GM12878 (cell line): Measurements from ENCODE around the gene GTF3A. TPM values are rescaled to one million over a fixed set of nuclear protein-coding genes. Genes with fewer than 3 reads are reported as not detected.

ENCODE experiments used
- ATAC-seq: fragments of 200-7000 bp; cut with Tn5 transposase; 3 replicates; pipeline ENCODE4 v1.9.1; 2020; ENCODE audit warnings: mild to moderate bottlenecking, moderate library complexity
- BruUV-seq: library from RNA; stranded (reverse); fragments of 400-500 nt; replicated peaks from 2 replicates; lab custom pipeline; 2021; lab: Mats Ljungman, UMichigan
- CTCF ChIA-PET: fragments of 300-600 bp; sonication (Branson Sonifier 250); formaldehyde crosslinking; extraction: SDS; loops from one replicate; lab custom pipeline; 2021; ENCODE audit warnings: inconsistent platforms; lab: Yijun Ruan, JAX
- POLR2A ChIA-PET: fragments of 350-600 bp; formaldehyde crosslinking; extraction: SDS; loops from one replicate; lab custom pipeline; 2021; ENCODE audit warnings: inconsistent platforms; lab: Charles Lee
- RAD21 ChIA-PET: fragments of 300-600 bp; sonication (Branson Sonifier 250); formaldehyde crosslinking; loops from one replicate; lab custom pipeline; 2023; ENCODE audit warnings: antibody characterized with exemption; ENCODE audit not compliant: unreplicated experiment; lab: Charles Lee
- SMC1A ChIA-PET: fragments of 300-600 bp; sonication (Branson Sonifier 250); formaldehyde crosslinking; loops from one replicate; lab custom pipeline; 2023; ENCODE audit not compliant: unreplicated experiment, uncharacterized antibody; lab: Charles Lee
- DNase-seq: peaks from one replicate; pipeline ENCODE4 v3.0.0-alpha.2; 2011; ENCODE audit warnings: low read depth, low spot score
- FAIRE-seq: peaks from 3 replicates; lab custom pipeline; 2011; peaks lifted over from hg19 to GRCh38; lab: Jason Lieb, UNC
- H2AFZ ChIP-seq: 2 replicates; pipeline ENCODE4 v1.6.0; 2011; ENCODE audit warnings: low read depth, low read length, control low read depth; ENCODE audit not compliant: control insufficient read depth
- H3K27ac ChIP-seq: 2 replicates; pipeline ENCODE4 v1.5.1; 2011; ENCODE audit warnings: control low read depth; ENCODE audit not compliant: control insufficient read depth, insufficient read depth
- H3K27me3 ChIP-seq, 2 experiments: replicated peaks in 1 of 2; 2 replicates each; pipeline versions ENCODE4 v1.6.0 to v1.6.1; 2011; ENCODE audit warnings: low read length in 1 of 2; ENCODE audit not compliant: control insufficient read depth in 2 of 2, insufficient read depth in 2 of 2
- H3K36me3 ChIP-seq, 2 experiments: 2 replicates each; pipeline ENCODE4 v1.5.1; 2011; ENCODE audit warnings: low read length in 1 of 2; ENCODE audit not compliant: control insufficient read depth in 2 of 2, insufficient read depth in 2 of 2
- H3K4me1 ChIP-seq: 2 replicates; pipeline ENCODE4 v1.6.1; 2011; ENCODE audit warnings: mild to moderate bottlenecking, low read length, moderate library complexity, mixed read lengths; ENCODE audit not compliant: control insufficient read depth, insufficient read depth
- H3K4me2 ChIP-seq: 2 replicates; pipeline ENCODE4 v1.6.0; 2011; ENCODE audit warnings: control low read depth; ENCODE audit not compliant: control insufficient read depth, insufficient read depth
- H3K4me3 ChIP-seq: fragments of 200-600 bp; sonication (generic); 2 replicates; pipeline ENCODE4 v1.5.1; 2016
- H3K79me2 ChIP-seq: 2 replicates; pipeline ENCODE4 v1.6.0; 2011; ENCODE audit warnings: low read length; ENCODE audit not compliant: control insufficient read depth, insufficient read depth
- H3K9ac ChIP-seq: 2 replicates; pipeline ENCODE4 v1.8.0; 2011; ENCODE audit warnings: low read length, control low read depth, mixed read lengths; ENCODE audit not compliant: control insufficient read depth, insufficient read depth
- H3K9me3 ChIP-seq: replicated peaks from 3 replicates; pipeline ENCODE4 v1.5.1; 2011; ENCODE audit warnings: mild to moderate bottlenecking, low read length; ENCODE audit not compliant: control insufficient read depth, insufficient read depth
- H4K20me1 ChIP-seq: 2 replicates; pipeline ENCODE4 v1.6.0; 2011; ENCODE audit not compliant: control insufficient read depth, insufficient read depth
- CHD2 ChIP-seq: IDR thresholded peaks from 2 replicates; pipeline ENCODE4 v1.6.1; 2011; ENCODE audit warnings: low read depth, low read length, improper control_type of control experiment, borderline replicate concordance
- CREM ChIP-seq: IDR thresholded peaks from 2 replicates; pipeline ENCODE4 v1.6.1; 2014; ENCODE audit warnings: antibody characterized with exemption, low read depth
- E2F4 ChIP-seq: IDR thresholded peaks from 2 replicates; pipeline ENCODE4 v1.6.1; 2012; ENCODE audit warnings: low read depth, low read length, improper control_type of control experiment
- EED ChIP-seq: sonication (generic); IDR thresholded peaks from 2 replicates; pipeline ENCODE4 v1.6.1; 2016; ENCODE audit warnings: antibody characterized with exemption, low read depth
- HSF1 ChIP-seq: fragments of 150-350 bp; IDR thresholded peaks from 2 replicates; pipeline ENCODE4 v1.6.1; 2014; ENCODE audit warnings: mild to moderate bottlenecking, low read depth, low read length
- MXI1 ChIP-seq: fragments of 150-350 bp; IDR thresholded peaks from 2 replicates; pipeline ENCODE4 v1.6.1; 2011; ENCODE audit warnings: low read depth, mild to moderate bottlenecking, inconsistent platforms, low read length, improper control_type of control experiment
- RUNX3 ChIP-seq: IDR thresholded peaks from 2 replicates; pipeline ENCODE4 v1.6.1; 2012; ENCODE audit warnings: low read length, inconsistent platforms
- ZBTB4 ChIP-seq: fragments of 450-650 bp; formaldehyde crosslinking; IDR thresholded peaks from 2 replicates; pipeline ENCODE4 v1.4.0; 2022; ENCODE audit warnings: mild to moderate bottlenecking, moderate library complexity
- ZBTB40 ChIP-seq: fragments of 450-650 bp; IDR thresholded peaks from 2 replicates; pipeline ENCODE4 v1.6.1; 2016; ENCODE audit warnings: mild to moderate bottlenecking, moderate library complexity, borderline replicate concordance
- WGBS: methylation state at CpG from one replicate; pipeline ENCODE4 v1.1.6; 2016; ENCODE audit warnings: low lambda C conversion rate; ENCODE audit not compliant: insufficient replicate concordance, insufficient coverage; ENCODE audit errors: missing lambda C conversion rate; 5-methylcytosine and 5-hydroxymethylcytosine counted together
- in situ Hi-C: fragments of 300-500 bp; cut with MboI; formaldehyde crosslinking; loops from 9 replicates; pipeline ENCODE4 v1.14.3; 2018; ENCODE audit warnings: mixed read lengths
- intact Hi-C: fragments of 100-400 bp; cut with micrococcal nuclease; formaldehyde crosslinking; loops from one replicate; pipeline ENCODE4 v1.14.2; 2022; ENCODE audit not compliant: unreplicated experiment
- polyA plus RNA-seq, 11 experiments: library from polyadenylated mRNA; depleted of rRNA in 4 of 11; unstranded in 6 of 11; stranded (reverse) in 5 of 11; fragments of >200 nt; fragmentation: Nextera tagmentation in 4 of 11; fragmentation: Illumina TruSeq in 1 of 11; extraction: Ambion mirVana in 4 of 11; extraction: Trizol in 1 of 11; gene quantifications; 1 replicate in 1 of 11; 2 replicates in 10 of 11; pipeline versions ENCODE4 v1.2.1 to v1.2.3, GENCODE V29; 2011 to 2016; ENCODE audit warnings: inconsistent platforms in 2 of 11, missing spikeins in 2 of 11, low read depth in 1 of 11
- total RNA-seq, 4 experiments: library from RNA; depleted of rRNA in 3 of 4; stranded (reverse); fragments of >200 nt in 3 of 4; fragmentation: Illumina TruSeq in 1 of 4; extraction: Trizol in 1 of 4; gene quantifications; 2 replicates each; pipeline versions ENCODE4 v1.2.1 to v1.2.3, GENCODE V29; 2013 to 2021

The GTF3A gene
- total and polyA plus RNA-seq, 10 of the 15 experiments (the other 5 are each of a cell fraction or from before 2014, with no cell fraction given): 74.2 to 524 (median 216) TPM

GRCh38 chr13:27466513-27466912 lies 42.1 kb downstream of the GTF3A start:
- no peak for ATAC-seq
- BruUV-seq: no TSS peak
- Histone ChIP-seq H3K79me2 (no peaks in the 10 kb centered on the region), H3K27ac (no peak overlapping the region), H3K9me3 (no peaks in the 10 kb centered on the region), H3K4me1 (no peaks in the 10 kb centered on the region), H3K9ac (no peak overlapping the region), H3K4me3 (no peak overlapping the region), H2AFZ (no peak overlapping the region), H3K27me3 (no peaks in the 10 kb centered on the region)
- CTCF ChIA-PET: interaction anchor here (1.4 to 1.5 kb wide), 2 partner anchors 15 to 360 kb away, joined by 4 to 5 read pairs; no protein-coding TSS in a partner anchor
- intact Hi-C loops: no loop called here
- POLR2A ChIA-PET: no interaction called here
- in situ Hi-C loops: no loop called here
- SMC1A ChIA-PET: no interaction called here
- TF ChIP-seq ZBTB40 (no peak), HSF1 (no peak), ZBTB4 (no peak), CREM (no peak), EED (no peak), MXI1 (no peak), E2F4 (no peak), RUNX3 (no peak), CHD2 (no peak)
- TF ChIP-seq, all 136 proteins: peak for 0
- H4K20me1 ChIP-seq: no peaks in the 10 kb centered on the region
- no peak overlapping the region for H3K4me2 ChIP-seq
- FAIRE-seq: no peak
- no peak for DNase-seq
- no peaks in the 10 kb centered on the region for H3K36me3 ChIP-seq
- WGBS: 4% methylated on average over 3 of the region's 3 CpGs
- RAD21 ChIA-PET: no interaction called here
